Ammon's horn (tissue), 1 donor: ENCODE results near the gene ZC3H4.

Experiments used
- DNase-seq: peaks from one replicate; pipeline ENCODE4 v3.0.0-alpha.2; 2016; ENCODE audit warnings: low spot score

The ZC3H4 gene

GRCh38 chr19:47133021-47133471 is 19.5 kb upstream of the ZC3H4 start:
- DNase-seq, result no peak

GRCh38 chr19:47132194-47132852 is 18.7 kb upstream of the ZC3H4 start:
- DNase-seq, result no peak

GRCh38 chr19:47130589-47131227 is 17.1 kb upstream of the ZC3H4 start, which contains the start of gene SAE1:
Gene SAE1, plus strand, starts transcription at chr19:47130835. Its CDS starts 96 bp downstream, at chr19:47130931.
- DNase-seq, result peak; percentile 94

GRCh38 chr19:47130120-47130588 is 16.6 kb upstream of the ZC3H4 start:
- no peak for DNase-seq

GRCh38 chr19:47129579-47129978 is 16.0 kb upstream of the ZC3H4 start:
- no peak for DNase-seq

- DNase-seq, result no peak
These were observed 12.0 kb upstream of the ZC3H4 start for GRCh38 chr19:47125669-47125938.

- peak; percentile 77 for DNase-seq
These were observed 11.5 kb upstream of the ZC3H4 start for GRCh38 chr19:47124937-47125668.

GRCh38 chr19:47123406-47123805 is 9.8 kb upstream of the ZC3H4 start:
- DNase-seq, result no peak

GRCh38 chr19:47122359-47123335 is 9.1 kb upstream of the ZC3H4 start:
- DNase-seq, result no peak

GRCh38 chr19:47120470-47121067 is 7.0 kb upstream of the ZC3H4 start:
- no peak for DNase-seq

GRCh38 chr19:47113850-47114651 is 475 bp upstream of the ZC3H4 start:
- no peak for DNase-seq

- peak; percentile 89 for DNase-seq
These were observed 1.2 kb downstream of the ZC3H4 start for GRCh38 chr19:47112166-47112996.

- DNase-seq, result no peak
These were observed 1.9 kb downstream of the ZC3H4 start for GRCh38 chr19:47111682-47112165.

- peak; percentile 36 for DNase-seq
These were observed 2.5 kb downstream of the ZC3H4 start for GRCh38 chr19:47111006-47111621.

- no peak for DNase-seq
These were observed 3.0 kb downstream of the ZC3H4 start for GRCh38 chr19:47110521-47111005.

GRCh38 chr19:47109541-47110375 is 3.8 kb downstream of the ZC3H4 start:
- DNase-seq, result no peak

- no peak for DNase-seq
These were observed 4.4 kb downstream of the ZC3H4 start for GRCh38 chr19:47109177-47109540.
